Osteocyte (in vitro differentiated cells): ENCODE data around the gene MRPS6. TPM values are rescaled to one million over a fixed set of nuclear protein-coding genes. Genes with fewer than 3 reads are reported as not detected.

Source experiments
- DNase-seq: peaks from one replicate; pipeline ENCODE4 v3.0.0; 2021; ENCODE audit warnings: mixed read lengths; ENCODE audit not compliant: unreplicated experiment; ENCODE audit errors: extremely low spot score
- H3K27ac Mint-ChIP-seq: one replicate; pipeline ENCODE4 v1.8.0; 2021; ENCODE audit warnings: mild to moderate bottlenecking, mixed read lengths; ENCODE audit not compliant: unreplicated experiment
- H3K27me3 Mint-ChIP-seq: one replicate; pipeline ENCODE4 v1.8.0; 2021; ENCODE audit warnings: mixed read lengths; ENCODE audit not compliant: unreplicated experiment
- H3K36me3 Mint-ChIP-seq: one replicate; pipeline ENCODE4 v1.8.0; 2021; ENCODE audit warnings: mixed read lengths; ENCODE audit not compliant: unreplicated experiment
- H3K4me1 Mint-ChIP-seq: one replicate; pipeline ENCODE4 v1.8.0; 2021; ENCODE audit warnings: mixed read lengths; ENCODE audit not compliant: unreplicated experiment
- H3K4me3 Mint-ChIP-seq: one replicate; pipeline ENCODE4 v1.8.0; 2021; ENCODE audit warnings: mild to moderate bottlenecking, moderate library complexity, mixed read lengths; ENCODE audit not compliant: unreplicated experiment
- H3K9me3 Mint-ChIP-seq: one replicate; pipeline ENCODE4 v1.8.0; 2021; ENCODE audit warnings: mixed read lengths; ENCODE audit not compliant: unreplicated experiment
- total RNA-seq: library from RNA; stranded (reverse); gene quantifications from 2 replicates; pipeline ENCODE4 v1.2.1, GENCODE V29; 2021
- TF ChIP-seq, protein P1 (sequence below): fragments of 200-600 bp; sonication (generic); IDR thresholded peaks from 2 replicates; pipeline ENCODE4 v1.5.0; 2021; ENCODE audit warnings: antibody characterized with exemption, mild to moderate bottlenecking, moderate library complexity

Gene MRPS6
- total RNA-seq, 1 donor from 2014 or later, result 124 TPM

- Mint-ChIP-seq H3K27me3 (no peaks in the 10 kb centered on the region), H3K4me1 (peaks cover 9% of the 10 kb centered on the region), H3K27ac (no peak overlapping the region), H3K9me3 (no peaks in the 10 kb centered on the region), H3K4me3 (no peak overlapping the region), H3K36me3 (no peaks in the 10 kb centered on the region)
- DNase-seq, result no peak
- TF ChIP-seq, protein P1, sequence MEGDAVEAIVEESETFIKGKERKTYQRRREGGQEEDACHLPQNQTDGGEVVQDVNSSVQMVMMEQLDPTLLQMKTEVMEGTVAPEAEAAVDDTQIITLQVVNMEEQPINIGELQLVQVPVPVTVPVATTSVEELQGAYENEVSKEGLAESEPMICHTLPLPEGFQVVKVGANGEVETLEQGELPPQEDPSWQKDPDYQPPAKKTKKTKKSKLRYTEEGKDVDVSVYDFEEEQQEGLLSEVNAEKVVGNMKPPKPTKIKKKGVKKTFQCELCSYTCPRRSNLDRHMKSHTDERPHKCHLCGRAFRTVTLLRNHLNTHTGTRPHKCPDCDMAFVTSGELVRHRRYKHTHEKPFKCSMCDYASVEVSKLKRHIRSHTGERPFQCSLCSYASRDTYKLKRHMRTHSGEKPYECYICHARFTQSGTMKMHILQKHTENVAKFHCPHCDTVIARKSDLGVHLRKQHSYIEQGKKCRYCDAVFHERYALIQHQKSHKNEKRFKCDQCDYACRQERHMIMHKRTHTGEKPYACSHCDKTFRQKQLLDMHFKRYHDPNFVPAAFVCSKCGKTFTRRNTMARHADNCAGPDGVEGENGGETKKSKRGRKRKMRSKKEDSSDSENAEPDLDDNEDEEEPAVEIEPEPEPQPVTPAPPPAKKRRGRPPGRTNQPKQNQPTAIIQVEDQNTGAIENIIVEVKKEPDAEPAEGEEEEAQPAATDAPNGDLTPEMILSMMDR, result no peak
Measured at GRCh38 chr21:34065027-34065426, 8.4 kb upstream of the MRPS6 start.

DNA sequence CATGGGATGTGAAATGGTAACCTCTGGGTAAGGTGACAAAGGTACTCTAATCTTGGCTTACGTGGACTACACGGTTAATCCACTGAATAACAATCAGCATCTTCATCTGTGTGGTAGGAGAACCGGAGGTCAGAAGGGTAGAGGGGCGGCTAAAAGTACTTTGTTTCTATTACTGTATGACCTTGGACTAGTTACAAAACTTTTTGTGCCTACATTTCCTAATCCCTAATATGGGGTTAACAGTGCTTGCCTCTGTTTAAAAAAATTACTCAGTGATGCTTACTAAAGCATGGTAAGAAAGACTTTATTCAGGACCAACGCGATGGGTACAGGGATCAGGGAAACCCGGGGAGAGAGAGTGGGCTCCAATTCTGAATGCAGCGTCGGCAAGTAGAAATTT lies 1.7 kb upstream of the MRPS6 start:
- Mint-ChIP-seq H3K36me3 (peaks cover 11% of the 10 kb centered on the region), H3K4me1 (peaks cover 25% of the 10 kb centered on the region), H3K4me3 (peak overlapping the region; percentile 72), H3K27ac (no peak overlapping the region), H3K27me3 (no peaks in the 10 kb centered on the region), H3K9me3 (no peaks in the 10 kb centered on the region)
- TF ChIP-seq, protein P1, result no peak
- no peak for DNase-seq

DNA sequence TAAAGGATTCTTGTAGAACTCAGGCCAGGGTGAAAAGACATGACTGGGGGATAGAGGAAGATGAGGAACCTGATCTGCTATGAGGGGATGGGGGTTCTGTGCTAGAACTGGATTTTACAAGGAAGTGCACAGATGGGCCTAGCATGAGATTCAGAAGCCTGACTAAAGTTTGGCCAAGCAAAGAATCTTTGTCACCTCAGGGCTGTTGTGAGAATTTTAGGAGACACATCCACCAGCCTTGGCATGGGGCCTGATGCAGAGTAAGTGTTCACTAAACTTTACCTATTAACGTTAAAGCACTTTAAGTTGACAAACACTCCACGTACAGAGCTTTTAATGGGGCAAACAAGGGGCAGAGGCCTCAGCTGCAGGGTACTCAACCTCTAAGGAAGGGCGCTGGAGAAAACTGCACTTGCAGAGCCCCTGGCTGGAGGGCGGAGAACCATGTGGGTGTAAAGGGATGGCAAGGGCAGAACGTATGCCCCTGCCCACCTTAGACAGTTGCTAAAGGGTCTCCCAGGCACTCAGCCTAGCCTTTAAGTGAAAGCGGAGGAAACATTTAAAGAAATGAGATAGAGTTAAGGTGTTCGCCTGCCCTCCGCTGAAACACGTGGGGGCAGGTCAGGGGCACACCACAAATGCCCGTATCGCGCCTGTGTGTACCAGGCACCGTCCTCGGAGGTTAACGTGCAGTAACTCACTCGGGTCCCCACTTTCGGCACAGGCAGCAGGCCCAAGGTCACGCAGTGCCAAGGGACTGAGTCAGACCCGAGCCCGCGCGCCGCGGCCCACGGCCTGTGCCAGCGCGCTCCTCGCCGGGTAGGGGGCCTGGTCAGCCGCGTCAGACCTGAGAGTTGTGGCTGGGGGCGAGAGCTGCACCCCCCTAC lies 990 bp upstream of the MRPS6 start:
- no peaks in the 10 kb centered on the region for H3K9me3 Mint-ChIP-seq
- peaks cover 32% of the 10 kb centered on the region for H3K4me1 Mint-ChIP-seq
- H3K27me3 Mint-ChIP-seq, result no peaks in the 10 kb centered on the region
- peak overlapping the region; percentile 72 for H3K4me3 Mint-ChIP-seq
- DNase-seq, result no peak
- peaks cover 15% of the 10 kb centered on the region for H3K36me3 Mint-ChIP-seq
- H3K27ac Mint-ChIP-seq, result no peak overlapping the region
- TF ChIP-seq, protein P1, result no peak

GRCh38 chr21:34073749-34074282 lies 438 bp downstream of the MRPS6 start:
- peaks cover 28% of the 10 kb centered on the region for H3K36me3 Mint-ChIP-seq
- DNase-seq, result no peak
- TF ChIP-seq, protein P1, result no peak
- no peaks in the 10 kb centered on the region for H3K27me3 Mint-ChIP-seq
- H3K9me3 Mint-ChIP-seq, result no peaks in the 10 kb centered on the region
- peaks cover 46% of the 10 kb centered on the region for H3K4me1 Mint-ChIP-seq
- H3K4me3 Mint-ChIP-seq, result peak overlapping the region; percentile 93
- peak overlapping the region; percentile 84 for H3K27ac Mint-ChIP-seq

DNA sequence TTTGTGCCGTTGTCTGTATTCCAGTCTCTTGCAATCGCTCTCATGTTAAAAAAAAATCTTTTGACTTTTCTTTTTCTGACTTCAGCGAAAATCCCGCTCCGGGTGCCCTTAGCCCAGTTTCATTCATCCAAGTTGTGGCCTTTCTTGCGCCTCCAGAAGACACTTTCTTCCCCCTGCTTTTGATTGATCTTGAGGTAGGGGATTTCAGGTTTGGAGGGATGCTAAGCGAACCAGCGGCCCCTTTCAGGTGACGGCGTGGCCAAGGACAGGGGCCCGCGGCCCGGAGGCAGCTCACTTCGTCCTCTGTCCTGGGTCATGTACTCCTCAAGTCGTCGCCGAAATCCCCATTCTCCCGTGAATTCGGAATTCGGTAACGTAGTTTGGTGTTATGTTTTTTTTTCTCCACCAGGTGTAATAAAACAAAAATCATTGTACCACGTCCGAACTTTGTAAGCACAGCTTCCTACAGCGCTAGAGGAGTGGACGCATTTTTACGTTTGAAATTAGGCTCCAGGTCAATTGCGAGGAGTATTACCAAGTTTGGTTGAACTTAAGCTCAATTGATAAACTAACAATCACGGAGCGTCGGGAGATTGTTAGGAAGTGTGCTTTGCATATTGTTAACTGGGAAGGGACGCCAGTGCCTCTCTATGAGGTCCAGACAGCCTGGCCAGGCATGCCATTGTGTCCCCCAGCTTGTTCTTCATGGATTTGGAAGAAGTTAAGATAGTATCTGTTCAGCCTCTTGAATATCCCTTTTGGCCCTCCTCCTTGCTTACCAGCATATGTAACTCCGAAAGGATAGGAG lies 1.1 kb downstream of the MRPS6 start:
- DNase-seq, result no peak
- TF ChIP-seq, protein P1, result no peak
- no peaks in the 10 kb centered on the region for H3K9me3 Mint-ChIP-seq
- peaks cover 51% of the 10 kb centered on the region for H3K4me1 Mint-ChIP-seq
- peak overlapping the region; percentile 84 for H3K27ac Mint-ChIP-seq
- peaks cover 31% of the 10 kb centered on the region for H3K36me3 Mint-ChIP-seq
- H3K4me3 Mint-ChIP-seq, result peak overlapping the region; percentile 93
- H3K27me3 Mint-ChIP-seq, result no peaks in the 10 kb centered on the region
